Glutamatergic neuron (in vitro differentiated cells): ENCODE data around the gene TMEM204. TPM values are rescaled to one million over a fixed set of nuclear protein-coding genes. Genes with fewer than 3 reads are reported as not detected.
A peak's percentile ranks its signal among the peaks of the same experiment; 100 is the strongest.

Experiments used
- DNase-seq: peaks from one replicate; pipeline ENCODE4 v3.0.0; 2022
- H3K27ac Mint-ChIP-seq: one replicate; pipeline ENCODE4 v1.8.0; 2020; ENCODE audit warnings: mild to moderate bottlenecking, mixed read lengths, inconsistent platforms; ENCODE audit not compliant: unreplicated experiment
- H3K27me3 Mint-ChIP-seq: one replicate; pipeline ENCODE4 v1.8.0; 2020; ENCODE audit warnings: mild to moderate bottlenecking, moderate library complexity, mixed read lengths, inconsistent platforms; ENCODE audit not compliant: unreplicated experiment
- H3K36me3 Mint-ChIP-seq: one replicate; pipeline ENCODE4 v1.8.0; 2020; ENCODE audit warnings: mild to moderate bottlenecking, mixed read lengths, inconsistent platforms; ENCODE audit not compliant: unreplicated experiment
- H3K4me1 Mint-ChIP-seq: one replicate; pipeline ENCODE4 v1.8.0; 2020; ENCODE audit warnings: mild to moderate bottlenecking, low read depth, mixed read lengths, inconsistent platforms; ENCODE audit not compliant: unreplicated experiment
- H3K4me3 Mint-ChIP-seq: one replicate; pipeline ENCODE4 v1.8.0; 2020; ENCODE audit warnings: mild to moderate bottlenecking, mixed read lengths, inconsistent platforms; ENCODE audit not compliant: unreplicated experiment
- H3K9me3 Mint-ChIP-seq: one replicate; pipeline ENCODE4 v1.8.0; 2020; ENCODE audit warnings: mild to moderate bottlenecking, moderate library complexity, mixed read lengths, inconsistent platforms; ENCODE audit not compliant: unreplicated experiment
- total RNA-seq: library from RNA; stranded (reverse); fragmentation: NEBNext Ultra II Directional; extraction: Animal tissue kit (Norgen Biotek cat#: 25700); gene quantifications from one replicate; pipeline ENCODE4 v1.2.1, GENCODE V29; 2021; ENCODE audit not compliant: unreplicated experiment
- TF ChIP-seq, protein P1 (sequence below): fragments of 200-600 bp; sonication (generic); IDR thresholded peaks from one replicate; pipeline ENCODE4 v1.5.0; 2021; ENCODE audit not compliant: partially characterized antibody, unreplicated experiment

Gene TMEM204
- total RNA-seq, 1 donor from 2014 or later = 0.22 TPM

DNA sequence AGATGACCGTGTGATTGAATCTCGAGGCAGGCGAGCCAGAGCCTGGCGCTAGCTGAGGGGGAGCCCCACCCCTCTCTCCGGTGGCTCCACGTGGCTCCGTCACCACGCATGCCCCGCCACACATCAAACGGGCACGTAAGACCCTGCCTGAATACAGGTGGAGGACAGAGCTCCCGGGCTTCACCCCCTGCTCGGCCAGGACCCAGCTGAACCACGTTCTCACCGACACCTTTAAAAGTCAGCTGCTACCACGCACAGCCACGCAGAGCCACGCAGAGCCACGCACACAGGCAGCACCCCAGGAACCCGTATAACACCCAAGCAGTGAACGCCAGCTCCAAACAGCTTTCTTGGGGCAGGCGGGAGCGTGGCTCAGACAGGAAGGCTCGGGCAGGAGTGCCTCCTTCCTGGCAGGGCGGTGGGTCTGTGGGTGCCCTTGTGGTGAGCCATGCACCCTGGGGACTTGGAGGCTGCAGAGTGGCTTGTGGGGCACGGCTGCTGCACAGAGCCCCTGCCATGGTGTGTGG, 4.4 kb downstream of the TMEM204 start:
- Mint-ChIP-seq H3K27me3 (peaks cover 13% of the 10 kb centered on the region), H3K9me3 (peaks cover 16% of the 10 kb centered on the region), H3K27ac (no peak overlapping the region), H3K36me3 (no peaks in the 10 kb centered on the region), H3K4me1 (peaks cover 30% of the 10 kb centered on the region), H3K4me3 (no peak overlapping the region)
- TF ChIP-seq, protein P1, sequence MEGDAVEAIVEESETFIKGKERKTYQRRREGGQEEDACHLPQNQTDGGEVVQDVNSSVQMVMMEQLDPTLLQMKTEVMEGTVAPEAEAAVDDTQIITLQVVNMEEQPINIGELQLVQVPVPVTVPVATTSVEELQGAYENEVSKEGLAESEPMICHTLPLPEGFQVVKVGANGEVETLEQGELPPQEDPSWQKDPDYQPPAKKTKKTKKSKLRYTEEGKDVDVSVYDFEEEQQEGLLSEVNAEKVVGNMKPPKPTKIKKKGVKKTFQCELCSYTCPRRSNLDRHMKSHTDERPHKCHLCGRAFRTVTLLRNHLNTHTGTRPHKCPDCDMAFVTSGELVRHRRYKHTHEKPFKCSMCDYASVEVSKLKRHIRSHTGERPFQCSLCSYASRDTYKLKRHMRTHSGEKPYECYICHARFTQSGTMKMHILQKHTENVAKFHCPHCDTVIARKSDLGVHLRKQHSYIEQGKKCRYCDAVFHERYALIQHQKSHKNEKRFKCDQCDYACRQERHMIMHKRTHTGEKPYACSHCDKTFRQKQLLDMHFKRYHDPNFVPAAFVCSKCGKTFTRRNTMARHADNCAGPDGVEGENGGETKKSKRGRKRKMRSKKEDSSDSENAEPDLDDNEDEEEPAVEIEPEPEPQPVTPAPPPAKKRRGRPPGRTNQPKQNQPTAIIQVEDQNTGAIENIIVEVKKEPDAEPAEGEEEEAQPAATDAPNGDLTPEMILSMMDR = no peak
- no peak for DNase-seq

DNA sequence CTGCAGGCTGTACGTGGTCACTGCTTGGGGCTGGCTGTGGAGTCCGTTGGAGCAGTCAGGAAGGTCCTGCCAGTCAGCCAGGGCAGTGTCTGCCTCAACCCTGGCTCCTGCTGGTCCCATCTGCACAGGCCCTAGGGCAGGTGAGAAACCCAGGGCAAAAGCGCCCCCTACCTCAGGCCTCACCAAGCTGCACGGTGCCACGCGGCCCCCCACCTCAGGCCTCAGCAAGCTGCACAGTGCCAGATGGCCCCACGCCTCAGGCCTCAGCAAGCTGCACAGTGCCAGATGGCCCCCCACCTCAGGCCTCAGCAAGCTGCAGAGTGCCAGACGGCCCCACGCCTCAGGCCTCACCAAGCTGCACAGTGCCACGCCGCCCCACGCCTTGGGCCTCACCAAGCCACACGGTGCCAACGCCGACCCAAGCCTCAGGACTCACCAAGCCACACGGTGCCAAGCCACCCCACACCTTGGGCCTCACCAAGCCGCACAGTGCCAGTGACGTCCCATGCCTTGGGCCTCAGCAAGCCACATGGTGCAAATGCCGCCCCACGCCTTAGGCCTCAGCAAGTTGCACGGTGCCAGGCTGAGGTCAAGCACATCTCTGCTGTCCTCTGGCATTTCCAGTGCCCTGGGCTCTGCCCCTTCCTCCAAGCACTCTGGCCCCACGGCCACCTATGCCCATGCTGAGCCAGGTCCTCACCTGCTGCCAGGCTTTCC, 5.5 kb downstream of the TMEM204 start:
- Mint-ChIP-seq H3K36me3 (no peaks in the 10 kb centered on the region), H3K9me3 (peaks cover 16% of the 10 kb centered on the region), H3K4me3 (no peak overlapping the region), H3K4me1 (peaks cover 34% of the 10 kb centered on the region), H3K27ac (peak overlapping the region; percentile 86), H3K27me3 (peaks cover 13% of the 10 kb centered on the region)
- TF ChIP-seq, protein P1 = no peak
- DNase-seq = peak; percentile 65

DNA sequence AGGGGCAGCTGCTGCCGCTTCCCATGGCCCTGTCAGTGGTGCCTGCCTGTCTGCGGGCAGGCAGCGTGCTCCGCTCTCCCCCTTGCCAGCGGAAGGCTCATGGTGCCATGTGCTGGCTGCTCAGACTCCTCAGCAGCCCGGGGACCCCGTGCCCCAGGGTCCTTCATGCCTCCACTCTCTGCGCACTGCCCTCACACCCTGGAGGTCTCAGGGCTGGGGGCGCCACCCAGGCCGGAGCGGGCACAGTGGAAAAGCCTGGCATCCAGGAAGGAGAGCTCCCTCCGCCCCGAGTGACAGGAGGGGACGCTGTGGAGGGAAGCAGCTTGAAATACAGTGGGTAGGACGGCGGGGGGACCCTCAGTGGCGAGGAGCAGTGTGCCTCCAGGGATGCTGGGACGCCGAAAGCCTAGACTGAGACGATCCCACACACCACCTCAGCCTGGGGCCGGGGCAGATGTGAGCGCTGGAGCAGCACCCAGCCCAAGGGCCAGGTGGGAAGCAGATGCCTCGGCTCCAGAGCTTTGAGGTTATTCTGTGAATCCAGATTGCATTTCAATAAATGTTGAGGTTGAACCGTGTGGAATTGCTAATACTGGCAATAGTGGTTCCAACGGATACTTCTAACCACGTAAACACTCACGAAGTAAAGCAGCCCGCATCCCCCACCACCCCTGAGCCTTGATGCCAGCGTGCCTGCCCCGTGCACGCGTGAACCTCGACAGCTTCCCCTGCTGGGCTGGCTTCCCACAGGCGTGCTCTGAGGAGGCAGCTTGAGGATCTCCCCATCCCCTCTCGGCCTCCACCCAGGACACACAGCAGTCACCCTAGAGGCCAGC, 6.5 kb downstream of the TMEM204 start:
- H3K9me3 Mint-ChIP-seq = peaks cover 14% of the 10 kb centered on the region
- H3K4me3 Mint-ChIP-seq = no peak overlapping the region
- H3K4me1 Mint-ChIP-seq = peaks cover 34% of the 10 kb centered on the region
- peaks cover 15% of the 10 kb centered on the region for H3K27me3 Mint-ChIP-seq
- peak overlapping the region; percentile 86 for H3K27ac Mint-ChIP-seq
- peak; percentile 49 for DNase-seq
- TF ChIP-seq, protein P1 = no peak
- no peaks in the 10 kb centered on the region for H3K36me3 Mint-ChIP-seq

DNA sequence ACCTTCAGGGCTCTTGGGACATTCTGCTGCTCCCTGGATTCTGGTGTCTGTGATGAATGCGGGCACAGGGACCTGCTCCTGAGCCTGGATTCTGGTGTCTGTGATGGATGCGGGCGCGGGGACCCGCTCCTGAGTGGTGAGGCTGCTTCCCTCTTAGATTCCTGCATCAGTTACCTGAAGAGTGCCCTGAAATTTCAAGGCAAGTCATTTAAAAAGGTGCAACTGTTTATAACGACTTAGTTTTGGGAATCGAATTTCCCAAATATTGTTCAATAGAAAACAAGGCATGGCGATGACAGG, 7.0 kb downstream of the TMEM204 start:
- Mint-ChIP-seq H3K9me3 (peaks cover 14% of the 10 kb centered on the region), H3K36me3 (no peaks in the 10 kb centered on the region), H3K27me3 (peaks cover 13% of the 10 kb centered on the region), H3K27ac (peak overlapping the region; percentile 86), H3K4me1 (peaks cover 34% of the 10 kb centered on the region), H3K4me3 (peak overlapping the region; percentile 75)
- no peak for DNase-seq
- TF ChIP-seq, protein P1 = no peak
